Endothelial cell of umbilical vein (primary cell): Measurements from ENCODE around the gene DOCK4. TPM values are rescaled to one million over a fixed set of nuclear protein-coding genes. Genes with fewer than 3 reads are reported as not detected.

ENCODE experiments used
- BruUV-seq: library from RNA; stranded (reverse); fragments of 400-500 nt; replicated peaks from 2 replicates; lab custom pipeline; 2021; lab: Mats Ljungman, UMichigan
- CTCF ChIA-PET: fragments of 300-600, 350-600 bp; sonication (Branson Sonifier 250); formaldehyde crosslinking; loops from one replicate; lab custom pipeline; 2021; ENCODE audit warnings: antibody characterized with exemption, inconsistent platforms; lab: Charles Lee
- POLR2A ChIA-PET: fragments of 300-600, 350-600 bp; sonication (Branson Sonifier 250); formaldehyde crosslinking; loops from one replicate; lab custom pipeline; 2021; ENCODE audit warnings: antibody characterized with exemption, inconsistent platforms; lab: Charles Lee
- DNase-seq: peaks from one replicate; pipeline ENCODE4 v3.0.0-alpha.2; 2011; ENCODE audit warnings: low read depth, low spot score
- FAIRE-seq: peaks from 2 replicates; lab custom pipeline; 2011; peaks lifted over from hg19 to GRCh38; lab: Jason Lieb, UNC
- H2AFZ ChIP-seq: 2 replicates; pipeline ENCODE4 v1.6.0; 2012; ENCODE audit warnings: low read depth, low read length, control low read depth, inconsistent platforms
- H3K27ac ChIP-seq: 2 replicates; pipeline ENCODE4 v1.5.1; 2011; ENCODE audit warnings: low read depth, mild to moderate bottlenecking, control low read depth, low read length, moderate library complexity; ENCODE audit not compliant: insufficient read depth
- H3K27me3 ChIP-seq, 2 experiments: 2 replicates each; pipeline versions ENCODE4 v1.6.0 to v1.6.1; 2011; ENCODE audit warnings: low read length in 2 of 2, mixed read lengths in 1 of 2; ENCODE audit not compliant: control insufficient read depth in 2 of 2, insufficient read depth in 2 of 2
- H3K36me3 ChIP-seq, 2 experiments: 2 replicates in 1 of 2; 3 replicates in 1 of 2; pipeline ENCODE4 v1.5.1; 2011; ENCODE audit warnings: low read length in 2 of 2, mild to moderate bottlenecking in 1 of 2, moderate library complexity in 1 of 2; ENCODE audit not compliant: control insufficient read depth in 2 of 2, insufficient read depth in 2 of 2; ENCODE audit errors: extremely low read depth in 1 of 2
- H3K4me1 ChIP-seq: 3 replicates; pipeline ENCODE4 v1.5.1; 2011; ENCODE audit warnings: mild to moderate bottlenecking, low read length; ENCODE audit not compliant: control insufficient read depth, insufficient read depth; ENCODE audit errors: extremely low read depth
- H3K4me2 ChIP-seq: 2 replicates; pipeline ENCODE4 v1.6.1; 2011; ENCODE audit warnings: low read length, control low read depth, mixed read lengths; ENCODE audit not compliant: insufficient read depth
- H3K4me3 ChIP-seq, 3 experiments: fragments of 200-600 bp in 1 of 3; sonication (generic), shearing (Covaris generic) in 1 of 3; replicated peaks in 1 of 3; 2 replicates each; pipeline ENCODE4 v1.5.1; 2011 to 2016; ENCODE audit warnings: control low read depth in 3 of 3, low read length in 3 of 3, mild to moderate bottlenecking in 2 of 3, inconsistent platforms in 1 of 3, low read depth in 1 of 3, moderate library complexity in 1 of 3; ENCODE audit not compliant: insufficient read depth in 1 of 3
- H3K79me2 ChIP-seq: 2 replicates; pipeline ENCODE4 v1.6.0; 2012; ENCODE audit warnings: low read length, inconsistent platforms; ENCODE audit not compliant: control insufficient read depth, insufficient read depth
- H3K9ac ChIP-seq: replicated peaks from 2 replicates; pipeline ENCODE3; 2011; ENCODE audit warnings: low read length, control low read depth; ENCODE audit not compliant: insufficient read depth; ENCODE audit errors: extremely low read depth
- H3K9me1 ChIP-seq: replicated peaks from 3 replicates; pipeline ENCODE4 v1.6.0; 2011; ENCODE audit warnings: mild to moderate bottlenecking, low read length; ENCODE audit not compliant: control insufficient read depth, insufficient read depth; ENCODE audit errors: extremely low read depth
- H3K9me3 ChIP-seq: replicated peaks from 2 replicates; pipeline ENCODE4 v1.5.1; 2012; ENCODE audit warnings: low read length, inconsistent platforms; ENCODE audit not compliant: control insufficient read depth, insufficient read depth
- H4K20me1 ChIP-seq: replicated peaks from 2 replicates; pipeline ENCODE3; 2011; ENCODE audit warnings: mild to moderate bottlenecking, low read length; ENCODE audit not compliant: control insufficient read depth, insufficient read depth; ENCODE audit errors: extremely low read depth
- EZH2 ChIP-seq: IDR thresholded peaks from 2 replicates; pipeline ENCODE4 v1.6.1; 2012; ENCODE audit warnings: borderline replicate concordance, low read depth, mild to moderate bottlenecking, moderate library complexity, low read length, inconsistent platforms; ENCODE audit not compliant: severe bottlenecking
- FOS ChIP-seq: IDR thresholded peaks from 2 replicates; pipeline ENCODE4 v1.6.1; 2011; ENCODE audit warnings: mild to moderate bottlenecking, low read length, moderate library complexity, borderline replicate concordance; ENCODE audit not compliant: insufficient read depth
- GATA2 ChIP-seq: IDR thresholded peaks from 2 replicates; pipeline ENCODE4 v1.7.0; 2011; ENCODE audit warnings: low read depth, mild to moderate bottlenecking, moderate library complexity, mixed read lengths, low read length; ENCODE audit not compliant: insufficient read length, insufficient read depth
- JUN ChIP-seq: IDR thresholded peaks from 2 replicates; pipeline ENCODE4 v1.6.1; 2011; ENCODE audit warnings: borderline replicate concordance, low read depth; ENCODE audit not compliant: insufficient read length, insufficient read depth
- MYC ChIP-seq: IDR thresholded peaks from one replicate; pipeline ENCODE4 v1.6.1; 2011; ENCODE audit warnings: mild to moderate bottlenecking, low read depth, low read length
- POLR2A ChIP-seq: IDR thresholded peaks from 2 replicates; pipeline ENCODE4 v1.6.1; 2012; ENCODE audit warnings: low read depth, mild to moderate bottlenecking, control low read depth, low read length
- POLR2AphosphoS5 ChIP-seq: IDR thresholded peaks from 2 replicates; pipeline ENCODE4 v1.6.1; 2012; ENCODE audit warnings: low read depth, mild to moderate bottlenecking, control low read depth, low read length, moderate library complexity; ENCODE audit not compliant: insufficient read depth
- dilution Hi-C: fragments of 300-500 bp; cut with MboI; formaldehyde crosslinking; loops from one replicate; pipeline ENCODE4 v1.15.0; 2019; ENCODE audit warnings: low sequenced_read_pairs; ENCODE audit not compliant: extremely low pct_ligation_motif_present
- intact Hi-C: fragments of 100-400 bp; cut with micrococcal nuclease; formaldehyde crosslinking; loops from one replicate; pipeline ENCODE4 v1.10.0; 2022
- polyA plus RNA-seq, 4 experiments: library from polyadenylated mRNA; depleted of rRNA in 3 of 4; stranded (reverse) in 3 of 4; unstranded in 1 of 4; fragments of >200 nt; gene quantifications; 2 replicates each; pipeline versions ENCODE4 v1.2.1 to v1.2.3, GENCODE V29; 2011 to 2012; ENCODE audit warnings: missing spikeins in 1 of 4
- total RNA-seq: library from RNA; stranded (reverse); gene quantifications from 2 replicates; pipeline ENCODE4 v1.2.3, GENCODE V29; 2021
- TF ChIP-seq, protein P1 (sequence below): IDR thresholded peaks from 2 replicates; pipeline ENCODE4 v1.6.1; 2011; ENCODE audit not compliant: insufficient read depth, insufficient read length
- TF ChIP-seq, protein P2 (sequence below), 2 donors: IDR thresholded peaks; 1 replicate in 1 of 2; 2 replicates in 1 of 2; pipeline ENCODE4 v1.5.1; 2011; ENCODE audit warnings: low read length in 2 of 2, mild to moderate bottlenecking in 2 of 2, moderate library complexity in 2 of 2, control low read depth in 1 of 2, inconsistent platforms in 1 of 2, low read depth in 1 of 2; ENCODE audit not compliant: insufficient read depth in 1 of 2; ENCODE audit errors: extremely low read depth in 1 of 2

DOCK4 gene
- total and polyA plus RNA-seq, 2 donors (not counting 3 experiments of a cell fraction or from before 2014, with no cell fraction given) = 47.4 to 164 TPM

DNA sequence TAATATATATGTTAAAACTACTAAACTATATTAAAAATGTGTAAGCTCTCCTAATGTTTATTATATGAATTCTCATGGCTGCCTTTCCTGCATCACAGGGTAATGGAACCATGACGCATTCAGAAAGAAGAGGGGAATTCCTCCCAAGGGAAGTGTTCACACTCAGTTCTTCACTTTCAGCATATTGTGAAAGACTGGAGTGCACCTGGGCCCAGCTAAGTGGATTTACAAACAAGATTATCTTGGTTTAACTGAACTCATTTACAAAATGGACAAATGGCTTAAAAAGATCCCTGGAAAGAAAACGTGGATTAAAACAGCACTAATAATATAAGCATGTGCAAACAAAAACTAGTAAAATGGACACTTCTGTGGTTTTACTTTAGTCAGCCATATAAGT lies 149.8 kb downstream of the DOCK4 start:
- FAIRE-seq (no peak), DNase-seq (peak; percentile 28)
- no TSS peak for BruUV-seq
- Histone ChIP-seq H3K9me1 (no peaks in the 10 kb centered on the region), H4K20me1 (peaks cover 21% of the 10 kb centered on the region), H3K4me3 (no peak overlapping the region), H3K4me1 (peaks cover 11% of the 10 kb centered on the region), H3K79me2 (peaks cover 93% of the 10 kb centered on the region), H3K9me3 (no peaks in the 10 kb centered on the region), H2AFZ (no peak overlapping the region), H3K27ac (no peak overlapping the region), H3K27me3 (no peaks in the 10 kb centered on the region), H3K36me3 (no peaks in the 10 kb centered on the region), H3K4me2 (no peak overlapping the region), H3K9ac (no peak overlapping the region)
- intact Hi-C loops (no loop called here), dilution Hi-C loops (no loop called here)
- POLR2A ChIA-PET = no interaction called here
- TF ChIP-seq EZH2 (no peak), JUN (no peak), POLR2AphosphoS5 (no peak), POLR2A (no peak), GATA2 (no peak), FOS (no peak), MYC (no peak)
- TF ChIP-seq, protein P1, sequence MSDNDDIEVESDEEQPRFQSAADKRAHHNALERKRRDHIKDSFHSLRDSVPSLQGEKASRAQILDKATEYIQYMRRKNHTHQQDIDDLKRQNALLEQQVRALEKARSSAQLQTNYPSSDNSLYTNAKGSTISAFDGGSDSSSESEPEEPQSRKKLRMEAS = no peak
- TF ChIP-seq, protein P2, sequence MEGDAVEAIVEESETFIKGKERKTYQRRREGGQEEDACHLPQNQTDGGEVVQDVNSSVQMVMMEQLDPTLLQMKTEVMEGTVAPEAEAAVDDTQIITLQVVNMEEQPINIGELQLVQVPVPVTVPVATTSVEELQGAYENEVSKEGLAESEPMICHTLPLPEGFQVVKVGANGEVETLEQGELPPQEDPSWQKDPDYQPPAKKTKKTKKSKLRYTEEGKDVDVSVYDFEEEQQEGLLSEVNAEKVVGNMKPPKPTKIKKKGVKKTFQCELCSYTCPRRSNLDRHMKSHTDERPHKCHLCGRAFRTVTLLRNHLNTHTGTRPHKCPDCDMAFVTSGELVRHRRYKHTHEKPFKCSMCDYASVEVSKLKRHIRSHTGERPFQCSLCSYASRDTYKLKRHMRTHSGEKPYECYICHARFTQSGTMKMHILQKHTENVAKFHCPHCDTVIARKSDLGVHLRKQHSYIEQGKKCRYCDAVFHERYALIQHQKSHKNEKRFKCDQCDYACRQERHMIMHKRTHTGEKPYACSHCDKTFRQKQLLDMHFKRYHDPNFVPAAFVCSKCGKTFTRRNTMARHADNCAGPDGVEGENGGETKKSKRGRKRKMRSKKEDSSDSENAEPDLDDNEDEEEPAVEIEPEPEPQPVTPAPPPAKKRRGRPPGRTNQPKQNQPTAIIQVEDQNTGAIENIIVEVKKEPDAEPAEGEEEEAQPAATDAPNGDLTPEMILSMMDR (IDR thresholded peaks at IDR 0.05; ENCODE audit: extremely low read depth in 1 of 2, insufficient read depth in 1 of 2, low read depth in 1 of 2, low read length in 2 of 2) = no peak
- CTCF ChIA-PET = interaction anchor here (0.5 kb wide), 1 partner anchor 186 kb away, joined by 4 read pairs; no protein-coding TSS in a partner anchor
